Omental fat pad (tissue), 4 donors: Measurements from ENCODE around the gene RBM24. TPM values are rescaled to one million over a fixed set of nuclear protein-coding genes. Genes with fewer than 3 reads are reported as not detected.

ENCODE experiments used
- ATAC-seq: fragments of 150-250 bp; one replicate; pipeline ENCODE4 v1.9.1; 2016; ENCODE audit warnings: mild to moderate bottlenecking, moderate library complexity; ENCODE audit not compliant: low FRiP score
- DNase-seq: peaks from one replicate; pipeline ENCODE4 v3.0.0-alpha.2; 2019; ENCODE audit warnings: low spot score
- total RNA-seq, 4 donors: library from RNA; depleted of rRNA; stranded (reverse); fragments of >200 nt; gene quantifications; one replicate each; pipeline ENCODE4 v1.1.0, GENCODE V29; 2016
- TF ChIP-seq, protein P1 (sequence below), 3 donors: fragments of 450-650 bp; IDR thresholded peaks; one replicate each; pipeline ENCODE4 v1.5.1; 2016 to 2017; ENCODE audit warnings: antibody characterized with exemption in 3 of 3, mild to moderate bottlenecking in 3 of 3, moderate library complexity in 2 of 3

Gene RBM24
- total RNA-seq, 4 donors from 2014 or later = 0.84 to 2.2 (median 1.4) TPM

DNA sequence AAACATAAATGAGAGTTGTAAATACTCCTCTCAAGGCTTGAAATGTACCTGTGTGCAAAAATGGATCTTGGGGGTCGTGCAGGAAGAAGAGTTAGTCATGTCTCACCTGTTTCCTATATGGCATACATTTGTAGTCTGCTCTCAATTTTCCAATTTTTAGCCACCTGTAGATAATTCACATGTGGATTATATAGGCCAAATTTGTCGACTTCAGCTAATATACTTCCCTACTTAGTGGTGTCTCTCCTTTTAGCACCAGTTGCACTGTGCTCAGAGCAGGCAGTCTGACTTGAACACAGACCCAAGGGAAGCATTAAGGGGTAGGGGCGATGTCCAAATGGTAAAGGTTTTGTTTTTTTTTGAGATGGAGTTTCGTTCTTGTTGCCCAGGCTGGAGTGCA, 1.9 kb downstream of the RBM24 start:
- TF ChIP-seq, protein P1, sequence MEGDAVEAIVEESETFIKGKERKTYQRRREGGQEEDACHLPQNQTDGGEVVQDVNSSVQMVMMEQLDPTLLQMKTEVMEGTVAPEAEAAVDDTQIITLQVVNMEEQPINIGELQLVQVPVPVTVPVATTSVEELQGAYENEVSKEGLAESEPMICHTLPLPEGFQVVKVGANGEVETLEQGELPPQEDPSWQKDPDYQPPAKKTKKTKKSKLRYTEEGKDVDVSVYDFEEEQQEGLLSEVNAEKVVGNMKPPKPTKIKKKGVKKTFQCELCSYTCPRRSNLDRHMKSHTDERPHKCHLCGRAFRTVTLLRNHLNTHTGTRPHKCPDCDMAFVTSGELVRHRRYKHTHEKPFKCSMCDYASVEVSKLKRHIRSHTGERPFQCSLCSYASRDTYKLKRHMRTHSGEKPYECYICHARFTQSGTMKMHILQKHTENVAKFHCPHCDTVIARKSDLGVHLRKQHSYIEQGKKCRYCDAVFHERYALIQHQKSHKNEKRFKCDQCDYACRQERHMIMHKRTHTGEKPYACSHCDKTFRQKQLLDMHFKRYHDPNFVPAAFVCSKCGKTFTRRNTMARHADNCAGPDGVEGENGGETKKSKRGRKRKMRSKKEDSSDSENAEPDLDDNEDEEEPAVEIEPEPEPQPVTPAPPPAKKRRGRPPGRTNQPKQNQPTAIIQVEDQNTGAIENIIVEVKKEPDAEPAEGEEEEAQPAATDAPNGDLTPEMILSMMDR (IDR thresholded peaks at IDR 0.05) = no peak
- DNase-seq = no peak
- no peak for ATAC-seq

DNA sequence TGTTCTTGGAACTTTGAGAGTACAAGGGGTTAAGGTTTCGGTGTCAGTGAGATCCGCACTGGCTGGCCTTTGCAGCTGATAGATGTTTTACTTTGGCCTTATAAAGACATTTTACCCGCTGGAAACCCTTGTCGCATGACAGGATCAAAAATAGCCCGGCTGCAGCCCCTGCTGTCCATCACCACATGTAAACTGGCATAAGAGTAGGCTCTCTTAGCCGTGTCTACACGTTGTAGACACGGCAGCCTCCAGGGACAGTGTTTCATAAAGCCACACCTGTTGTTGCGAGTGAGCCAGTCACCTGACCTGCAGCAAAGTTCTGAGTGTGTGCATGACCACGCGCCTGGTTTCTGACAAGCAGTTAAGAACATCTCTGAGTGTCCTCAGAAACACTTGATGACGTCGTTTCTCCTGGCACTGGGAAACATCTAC, 8.5 kb downstream of the RBM24 start:
- TF ChIP-seq, protein P1 (IDR thresholded peaks at IDR 0.05) = no peak
- ATAC-seq (peak; percentile 23), DNase-seq (no peak)

DNA sequence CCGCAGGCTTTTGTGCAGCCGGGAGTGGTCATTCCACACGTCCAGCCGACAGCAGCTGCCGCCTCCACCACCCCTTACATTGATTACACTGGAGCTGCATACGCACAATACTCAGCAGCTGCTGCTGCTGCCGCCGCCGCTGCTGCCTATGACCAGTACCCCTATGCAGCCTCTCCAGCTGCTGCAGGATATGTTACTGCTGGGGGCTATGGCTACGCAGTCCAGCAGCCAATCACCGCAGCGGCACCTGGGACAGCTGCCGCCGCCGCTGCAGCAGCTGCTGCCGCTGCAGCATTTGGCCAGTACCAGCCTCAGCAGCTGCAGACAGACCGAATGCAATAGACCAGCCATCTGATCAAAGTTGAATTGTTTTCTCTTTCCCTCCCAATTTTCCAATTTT, 10.6 kb downstream of the RBM24 start:
- no peak for ATAC-seq
- TF ChIP-seq, protein P1 (IDR thresholded peaks at IDR 0.05) = no peak
- DNase-seq = no peak

DNA sequence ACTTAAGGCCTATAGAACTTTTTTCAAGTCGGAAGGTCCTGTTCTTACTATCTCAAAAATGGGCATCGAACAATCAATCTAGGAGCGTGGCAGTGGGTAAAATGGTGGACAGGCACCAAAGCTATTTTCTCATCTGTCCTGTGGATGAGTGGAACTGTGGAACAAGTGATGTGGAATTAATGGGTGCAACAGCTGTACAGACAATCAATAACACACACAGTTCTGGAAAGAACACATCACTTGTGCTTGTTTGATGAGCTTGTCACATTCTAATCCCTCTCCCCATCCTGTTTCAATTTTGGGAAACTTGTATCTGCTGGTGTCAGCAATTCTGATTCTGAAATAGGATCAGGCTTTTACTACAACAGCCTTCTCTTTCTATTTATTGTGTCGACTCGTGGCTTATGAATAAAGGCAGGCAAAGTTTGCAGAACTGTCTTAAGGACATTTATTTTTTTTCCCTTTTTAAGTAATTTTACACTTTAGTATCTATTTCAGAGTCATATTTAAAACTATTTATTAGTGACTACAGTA, 11.5 kb downstream of the RBM24 start:
- no peak for ATAC-seq

DNA sequence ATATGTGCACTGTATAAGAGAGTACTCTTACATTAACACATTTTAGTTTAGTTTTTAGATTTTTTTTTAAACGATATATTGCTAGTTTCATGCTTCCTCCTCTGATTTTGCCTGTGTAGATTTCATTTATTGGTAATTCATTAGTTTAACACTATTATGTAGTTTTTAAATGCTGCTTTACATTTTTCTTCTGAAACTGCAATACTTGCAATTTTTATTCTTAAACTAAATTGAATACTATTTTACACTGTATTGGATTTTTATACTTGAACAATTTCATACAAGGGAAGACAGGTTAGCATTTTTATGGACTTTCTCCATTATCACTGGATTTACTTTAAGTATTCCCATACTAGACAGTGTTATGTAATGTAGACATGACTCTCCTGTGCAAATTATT, 12.2 kb downstream of the RBM24 start:
- ATAC-seq = no peak

More for the DNA sequence above, 11.5 kb downstream of the RBM24 start:
- no peak for DNase-seq
- TF ChIP-seq, protein P1 (IDR thresholded peaks at IDR 0.05) = no peak

DNA sequence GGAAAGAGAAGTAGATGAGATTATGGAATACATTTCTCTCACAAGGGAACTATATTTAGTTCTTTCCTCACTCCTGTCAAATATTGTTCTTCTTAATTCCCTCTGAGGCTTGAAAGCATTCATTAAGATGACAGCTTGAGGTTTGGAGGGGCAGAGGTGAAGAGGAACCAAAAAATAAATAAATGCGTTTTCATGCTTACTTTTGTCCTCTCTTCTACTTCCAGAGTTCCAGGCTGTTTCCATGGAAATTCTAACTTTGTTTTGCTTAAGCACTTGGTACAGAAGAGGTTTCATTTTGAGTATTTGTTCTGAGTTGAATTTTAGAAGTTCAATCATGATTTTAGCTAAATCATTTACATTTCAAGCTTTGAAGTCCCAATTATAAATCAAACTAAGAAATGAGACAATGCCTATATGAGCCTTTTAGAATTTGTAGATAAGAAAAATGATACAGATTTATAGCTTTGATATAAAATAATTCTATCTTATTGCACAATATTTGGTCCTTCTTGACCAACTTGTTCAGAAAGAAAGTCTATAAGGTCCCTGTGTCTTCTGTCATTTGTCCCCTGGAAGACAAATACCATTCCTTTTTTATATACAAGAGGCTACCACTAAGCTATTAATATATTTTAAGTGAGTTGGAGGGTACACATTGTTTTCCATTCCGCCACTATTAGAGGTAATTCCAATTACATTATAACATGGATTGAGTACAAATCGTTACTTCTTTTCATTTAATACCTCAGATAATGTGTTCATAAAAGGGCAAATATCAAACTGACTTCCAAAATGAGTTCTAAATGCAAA, 16.3 kb downstream of the RBM24 start:
- DNase-seq = no peak
- ATAC-seq = no peak
- TF ChIP-seq, protein P1 (IDR thresholded peaks at IDR 0.05) = no peak

More for the DNA sequence above, 12.2 kb downstream of the RBM24 start:
- DNase-seq = no peak
- TF ChIP-seq, protein P1 (IDR thresholded peaks at IDR 0.05) = no peak

DNA sequence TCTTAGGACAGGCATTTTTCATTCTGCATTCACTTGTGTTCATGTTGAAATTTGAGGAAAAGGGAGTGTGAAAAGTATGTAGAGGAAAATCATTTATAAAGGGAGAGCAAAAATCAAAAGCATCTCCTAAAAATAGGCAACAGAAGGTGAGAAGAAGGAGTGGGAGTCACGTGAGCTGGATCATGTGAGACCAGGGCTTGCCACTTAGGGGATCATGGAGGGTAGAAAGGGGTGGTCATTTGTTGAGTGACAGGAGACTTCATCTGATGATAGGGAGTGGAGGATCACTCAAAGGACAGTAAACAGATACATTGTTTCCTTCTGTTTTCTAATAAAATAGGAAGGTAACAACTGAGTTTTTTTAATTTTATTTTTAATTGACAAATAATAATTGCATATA, 17.1 kb downstream of the RBM24 start:
- TF ChIP-seq, protein P1 (IDR thresholded peaks at IDR 0.05) = no peak
- DNase-seq (no peak), ATAC-seq (no peak)
